GM18951 (cell line): ENCODE data around the gene HTR1E.

Experiments used
- POLR2A ChIP-seq: IDR thresholded peaks from 4 replicates; pipeline ENCODE4 v1.6.1; 2011; ENCODE audit warnings: mild to moderate bottlenecking; ENCODE audit not compliant: insufficient read length, insufficient read depth; ENCODE audit errors: extremely low read depth
- in situ Hi-C: fragments of 300-500 bp; cut with MboI; formaldehyde crosslinking; loops from one replicate; pipeline ENCODE4 v1.12.0; 2022; ENCODE audit warnings: low sequenced_read_pairs, mixed read lengths, inconsistent platforms; ENCODE audit not compliant: unreplicated experiment

Gene HTR1E

GRCh38 chr6:87027021-87027420 lies 89.7 kb downstream of the HTR1E start:
- in situ Hi-C loops: no loop called here
- TF ChIP-seq POLR2A: no peak

GRCh38 chr6:87029711-87030314 lies 92.5 kb downstream of the HTR1E start:
- in situ Hi-C loops: no loop called here
- no peak for TF ChIP-seq POLR2A

GRCh38 chr6:87040729-87041128 lies 103.4 kb downstream of the HTR1E start:
- no peak for TF ChIP-seq POLR2A
- in situ Hi-C loops: no loop called here

- TF ChIP-seq POLR2A: no peak
- in situ Hi-C loops: no loop called here
These were observed 108.3 kb downstream of the HTR1E start for GRCh38 chr6:87045521-87046075.

- no peak for TF ChIP-seq POLR2A
- in situ Hi-C loops: no loop called here
These were observed 112.5 kb downstream of the HTR1E start for GRCh38 chr6:87049779-87050178.

- TF ChIP-seq POLR2A: no peak
- in situ Hi-C loops: no loop called here
These were observed 116.0 kb downstream of the HTR1E start for GRCh38 chr6:87053312-87053711.

GRCh38 chr6:87054143-87054833 lies 117.0 kb downstream of the HTR1E start:
- TF ChIP-seq POLR2A: no peak
- in situ Hi-C loops: no loop called here

DNA sequence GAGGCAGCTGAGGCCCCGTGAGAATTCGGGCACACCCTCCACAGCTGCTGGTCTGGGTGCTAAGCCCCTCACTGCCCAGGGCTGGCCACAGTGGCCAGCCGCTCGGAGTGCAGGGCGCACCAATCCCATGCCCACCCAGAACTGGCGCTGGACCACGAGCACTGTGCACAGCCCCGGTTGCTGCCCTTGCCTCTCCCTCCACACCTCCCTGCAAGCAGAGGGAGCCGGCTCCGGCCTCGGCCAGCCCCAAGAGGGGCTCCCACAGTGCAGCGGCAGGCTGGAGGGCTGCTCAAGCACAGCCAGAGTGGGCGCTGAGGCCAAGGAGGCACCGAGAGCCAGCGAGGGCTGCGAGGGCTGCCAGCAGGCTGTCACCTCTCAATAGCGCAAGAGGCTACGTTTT lies 122.6 kb downstream of the HTR1E start:
- in situ Hi-C loops: no loop called here
- no peak for TF ChIP-seq POLR2A

GRCh38 chr6:87065117-87065516 lies 127.8 kb downstream of the HTR1E start:
- in situ Hi-C loops: no loop called here
- no peak for TF ChIP-seq POLR2A
